Activated T-helper 17 cell treated with anti-CD3 and anti-CD28 coated beads, Interleukin-2, amount 50 U/mL, for 72 hours (primary cell): ENCODE results near the gene LARGE2. TPM values are rescaled to one million over a fixed set of nuclear protein-coding genes. Genes with fewer than 3 reads are reported as not detected.

Source experiments
- ATAC-seq: fragments of 150-1000 bp; cut with Tn5 transposase; replicated peaks from 2 replicates; pipeline ENCODE4 v1.10.0; 2021; ENCODE audit warnings: mild to moderate bottlenecking, moderate library complexity
- H3K27ac Mint-ChIP-seq: one replicate; pipeline ENCODE4 v1.8.0; 2022; ENCODE audit warnings: mixed read lengths
- H3K27me3 Mint-ChIP-seq: one replicate; pipeline ENCODE4 v1.8.0; 2022; ENCODE audit warnings: mixed read lengths
- H3K36me3 Mint-ChIP-seq: one replicate; pipeline ENCODE4 v1.8.0; 2022; ENCODE audit warnings: low read depth, mild to moderate bottlenecking, mixed read lengths
- H3K4me1 Mint-ChIP-seq: one replicate; pipeline ENCODE4 v1.8.0; 2022; ENCODE audit warnings: mixed read lengths
- H3K4me3 Mint-ChIP-seq: one replicate; pipeline ENCODE4 v1.8.0; 2022; ENCODE audit warnings: mild to moderate bottlenecking, mixed read lengths
- H3K9me3 Mint-ChIP-seq: one replicate; pipeline ENCODE4 v1.8.0; 2022; ENCODE audit warnings: mixed read lengths
- total RNA-seq, 2 donors: library from RNA; stranded (reverse); gene quantifications; one replicate each; pipeline ENCODE4 v1.2.3, GENCODE V29; 2022

The LARGE2 gene
- total RNA-seq, 2 donors from 2014 or later = 0.80 to 1.8 TPM

GRCh38 chr11:45973601-45974000 is 51.1 kb downstream of the LARGE2 start:
- Mint-ChIP-seq H3K36me3 (peaks cover 75% of the 10 kb centered on the region), H3K4me3 (no peak overlapping the region), H3K27ac (no peak overlapping the region), H3K27me3 (no peaks in the 10 kb centered on the region), H3K9me3 (no peaks in the 10 kb centered on the region), H3K4me1 (no peaks in the 10 kb centered on the region)
- no peak for ATAC-seq

GRCh38 chr11:45974806-45975205 is 52.4 kb downstream of the LARGE2 start:
- Mint-ChIP-seq H3K27me3 (no peaks in the 10 kb centered on the region), H3K27ac (no peak overlapping the region), H3K36me3 (peaks cover 77% of the 10 kb centered on the region), H3K4me1 (no peaks in the 10 kb centered on the region), H3K4me3 (no peak overlapping the region), H3K9me3 (no peaks in the 10 kb centered on the region)
- ATAC-seq = no peak

Other genes with a start within 250 kb of the LARGE2 start
- 10 to 100 TPM in 1 of 2 donors, 1 to 10 TPM in 1; 8.7 to 18.9 TPM for gene SLC35C1, start 117.5 kb upstream of the LARGE2 start, total RNA-seq
- gene CRY2, start 75.2 kb upstream of the LARGE2 start, total RNA-seq = 10 to 100 TPM; 12.3 to 25.4 TPM
- under 1 TPM; 0.65 to 0.93 TPM for gene MAPK8IP1, start 37.0 kb upstream of the LARGE2 start, total RNA-seq
- 1 to 10 TPM; 1.8 to 2.7 TPM for gene FREY1, start 15.4 kb upstream of the LARGE2 start, total RNA-seq
- gene PEX16, start 4.8 kb upstream of the LARGE2 start, total RNA-seq = 10 to 100 TPM; 27.9 to 45.4 TPM
- gene PHF21A, start 198.8 kb downstream of the LARGE2 start, total RNA-seq = 10 to 100 TPM; 33.5 to 91.7 TPM